ENCODE measurements around the gene CRABP1.
A peak's percentile ranks its signal among the peaks of the same experiment; 100 is the strongest.

CRABP1 gene
- long read RNA-seq, donor 1, transcript CRABP1-201 (4 exons, 772 nt), result major isoform, 62 of 73 reads
- long read RNA-seq, donor 1, partial matches to known transcripts, result 7 of 73 reads
- long read RNA-seq, donor 1, other reads (novel, unspliced or antisense), result 0 of 73 reads
- long read RNA-seq, donor 2, transcript CRABP1-201 (4 exons, 772 nt), result major isoform, 22 of 26 reads
- long read RNA-seq, donor 2, partial matches to known transcripts, result 0 of 26 reads
- long read RNA-seq, donor 2, other reads (novel, unspliced or antisense), result 0 of 26 reads
- long read RNA-seq, donor 3, transcript CRABP1-201 (4 exons, 772 nt), result major isoform, 17 of 18 reads
- long read RNA-seq, donor 3, partial matches to known transcripts, result 0 of 18 reads
- long read RNA-seq, donor 3, other reads (novel, unspliced or antisense), result 0 of 18 reads
- long read RNA-seq, donor 4, transcript CRABP1-201 (4 exons, 772 nt), result major isoform, 30 of 36 reads
- long read RNA-seq, donor 4, transcript CRABP1-203 (1 exons, 401 nt), result minor isoform, 6 of 36 reads
- long read RNA-seq, donor 4, partial matches to known transcripts, result 0 of 36 reads
- long read RNA-seq, donor 4, other reads (novel, unspliced or antisense), result 0 of 36 reads
- long read RNA-seq, donor 5, transcript CRABP1-201 (4 exons, 772 nt), result major isoform, 89 of 98 reads
- long read RNA-seq, donor 5, partial matches to known transcripts, result 5 of 98 reads
- long read RNA-seq, donor 5, other reads (novel, unspliced or antisense), result 0 of 98 reads
- long read RNA-seq, donor 6, transcript CRABP1-201 (4 exons, 772 nt), result major isoform, 65 of 81 reads
- long read RNA-seq, donor 6, transcript CRABP1-203 (1 exons, 401 nt), result minor isoform, 8 of 81 reads
- long read RNA-seq, donor 6, partial matches to known transcripts, result 8 of 81 reads
- long read RNA-seq, donor 6, other reads (novel, unspliced or antisense), result 0 of 81 reads
- long read RNA-seq, donor 7, result 0 reads
- long read RNA-seq, donor 8, transcript CRABP1-201 (4 exons, 772 nt), result major isoform, 30 of 32 reads
- long read RNA-seq, donor 8, partial matches to known transcripts, result 0 of 32 reads
- long read RNA-seq, donor 8, other reads (novel, unspliced or antisense), result 0 of 32 reads

- peak; percentile 53 for DNase-seq
These were observed at the start of gene CRABP1 for GRCh38 chr15:78340231-78341056. TSS of gene CRABP1 (plus strand) at chr15:78340353. CDS start at chr15:78340429, 76 bp downstream.

GRCh38 chr15:78291052-78291451 lies 49.1 kb upstream of the CRABP1 start:
- no peak for DNase-seq

- DNase-seq, result no peak
These were observed 48.5 kb upstream of the CRABP1 start for GRCh38 chr15:78291698-78292097.

- DNase-seq, result no peak
These were observed 47.9 kb upstream of the CRABP1 start for GRCh38 chr15:78292219-78292618.

GRCh38 chr15:78299101-78299930 lies 40.8 kb upstream of the CRABP1 start, which contains the start of gene SKIC8:
TSS of gene SKIC8 (minus strand) at chr15:78299609. CDS start at chr15:78295686, 3,923 bp downstream.
- DNase-seq, result peak; percentile 92

GRCh38 chr15:78301326-78301725 lies 38.8 kb upstream of the CRABP1 start:
- no peak for DNase-seq

- no peak for DNase-seq
These were observed 38.3 kb upstream of the CRABP1 start for GRCh38 chr15:78301828-78302227.

- DNase-seq, result no peak
These were observed 37.4 kb upstream of the CRABP1 start for GRCh38 chr15:78302579-78303312.

- DNase-seq, result no peak
These were observed 35.7 kb upstream of the CRABP1 start for GRCh38 chr15:78304216-78305066.

GRCh38 chr15:78306176-78306774 lies 33.9 kb upstream of the CRABP1 start:
- no peak for DNase-seq

- no peak for DNase-seq
These were observed 32.2 kb upstream of the CRABP1 start for GRCh38 chr15:78307976-78308375.

GRCh38 chr15:78308422-78309032 lies 31.6 kb upstream of the CRABP1 start:
- peak; percentile 60 for DNase-seq

GRCh38 chr15:78311292-78311691 lies 28.9 kb upstream of the CRABP1 start:
- no peak for DNase-seq

- no peak for DNase-seq
These were observed 27.6 kb upstream of the CRABP1 start for GRCh38 chr15:78312536-78312935.

GRCh38 chr15:78312957-78313356 lies 27.2 kb upstream of the CRABP1 start:
- no peak for DNase-seq

GRCh38 chr15:78313383-78313782 lies 26.8 kb upstream of the CRABP1 start:
- DNase-seq, result no peak

GRCh38 chr15:78314181-78314581 lies 26.0 kb upstream of the CRABP1 start:
- DNase-seq, result no peak

- DNase-seq, result no peak
These were observed 24.4 kb upstream of the CRABP1 start for GRCh38 chr15:78315686-78316282.
